Inferior parietal cortex (tissue), 1 donor: ENCODE results near the gene SGPP2.
A peak's percentile ranks its signal among the peaks of the same experiment; 100 is the strongest.
"Not testable (repeated sequence)": the region's sequence is repeated elsewhere in the genome, so short reads cannot be mapped to it uniquely, and the experiment has no call there.

Experiments used
- DNase-seq: peaks from one replicate; pipeline ENCODE4 v3.0.0-alpha.2; 2016; ENCODE audit errors: extremely low spot score

Gene SGPP2

GRCh38 chr2:222424276-222424728, at the start of gene SGPP2:
Gene SGPP2 (plus strand): TSS chr2:222424543. CDS start chr2:222424603, 60 bp downstream.
- DNase-seq: no peak

- no peak for DNase-seq
These were observed 48.5 kb upstream of the SGPP2 start for GRCh38 chr2:222375798-222376197.

- no peak for DNase-seq
These were observed 43.9 kb upstream of the SGPP2 start for GRCh38 chr2:222380456-222380855.

GRCh38 chr2:222381566-222381965, 42.8 kb upstream of the SGPP2 start:
- no peak for DNase-seq

- DNase-seq: no peak
These were observed 41.1 kb upstream of the SGPP2 start for GRCh38 chr2:222383255-222383654.

GRCh38 chr2:222391743-222392285, 32.5 kb upstream of the SGPP2 start:
- no peak for DNase-seq

GRCh38 chr2:222393733-222394267, 30.5 kb upstream of the SGPP2 start:
- DNase-seq: no peak

- no peak for DNase-seq
These were observed 25.9 kb upstream of the SGPP2 start for GRCh38 chr2:222398446-222398885.

GRCh38 chr2:222399038-222399783, 25.1 kb upstream of the SGPP2 start:
- no peak for DNase-seq

- DNase-seq: no peak
These were observed 20.0 kb upstream of the SGPP2 start for GRCh38 chr2:222404151-222404905.

- DNase-seq: no peak
These were observed 15.7 kb upstream of the SGPP2 start for GRCh38 chr2:222408684-222409083.

- DNase-seq: no peak
These were observed 13.8 kb upstream of the SGPP2 start for GRCh38 chr2:222410534-222410933.

- DNase-seq: not testable (repeated sequence)
These were observed 12.0 kb upstream of the SGPP2 start for GRCh38 chr2:222412334-222412733.

- no peak for DNase-seq
These were observed 10.9 kb upstream of the SGPP2 start for GRCh38 chr2:222413295-222413911.

GRCh38 chr2:222418739-222419138, 5.6 kb upstream of the SGPP2 start:
- no peak for DNase-seq

- no peak for DNase-seq
These were observed 3.8 kb upstream of the SGPP2 start for GRCh38 chr2:222420508-222420907.

- no peak for DNase-seq
These were observed 2.7 kb upstream of the SGPP2 start for GRCh38 chr2:222421626-222422025.

- no peak for DNase-seq
These were observed 1.2 kb upstream of the SGPP2 start for GRCh38 chr2:222423186-222423585.

- DNase-seq: no peak
These were observed 589 bp upstream of the SGPP2 start for GRCh38 chr2:222423632-222424275.

- peak; percentile 27 for DNase-seq
These were observed 657 bp downstream of the SGPP2 start for GRCh38 chr2:222424729-222425671.
